Activated T-helper 1 cell treated with anti-CD3 and anti-CD28 coated beads, Interleukin-12 subunit alpha, Interleukin-12 subunit beta, Interleukin-2, Interleukin-4 antibody, amounts not matched to agents 30 ng/mL and 10 ng/mL and 1 ng/mL, durations not matched to agents 14 hours and 24 hours and 36 hours (primary cell): ENCODE data around the gene TPCN1. TPM values are rescaled to one million over a fixed set of nuclear protein-coding genes. Genes with fewer than 3 reads are reported as not detected.

Experiments
- DNase-seq: peaks from one replicate; pipeline ENCODE4 v3.0.0; 2021; ENCODE audit warnings: low spot score
- H3K27ac Mint-ChIP-seq: one replicate; pipeline ENCODE4 v1.8.0; 2021; ENCODE audit warnings: mild to moderate bottlenecking, mixed read lengths
- H3K27me3 Mint-ChIP-seq: one replicate; pipeline ENCODE4 v1.8.0; 2022; ENCODE audit warnings: mild to moderate bottlenecking, moderate library complexity, mixed read lengths; ENCODE audit not compliant: insufficient read depth
- H3K36me3 Mint-ChIP-seq: one replicate; pipeline ENCODE4 v1.8.0; 2021; ENCODE audit warnings: low read depth, mixed read lengths
- H3K4me1 Mint-ChIP-seq: one replicate; pipeline ENCODE4 v1.8.0; 2021; ENCODE audit warnings: low read depth, mixed read lengths
- H3K4me3 Mint-ChIP-seq: one replicate; pipeline ENCODE4 v1.8.0; 2021; ENCODE audit warnings: mild to moderate bottlenecking, moderate library complexity, mixed read lengths
- H3K9me3 Mint-ChIP-seq: one replicate; pipeline ENCODE4 v1.8.0; 2021; ENCODE audit warnings: mixed read lengths
- intact Hi-C: fragments of 100-400 bp; cut with micrococcal nuclease; formaldehyde crosslinking; loops from one replicate; pipeline ENCODE4 v1.15.1; 2024
- total RNA-seq: library from RNA; stranded (reverse); gene quantifications from 2 replicates; pipeline ENCODE4 v1.2.3, GENCODE V29; 2022

The TPCN1 gene
- total RNA-seq, 1 donor from 2014 or later, result 31.4 TPM

DNA sequence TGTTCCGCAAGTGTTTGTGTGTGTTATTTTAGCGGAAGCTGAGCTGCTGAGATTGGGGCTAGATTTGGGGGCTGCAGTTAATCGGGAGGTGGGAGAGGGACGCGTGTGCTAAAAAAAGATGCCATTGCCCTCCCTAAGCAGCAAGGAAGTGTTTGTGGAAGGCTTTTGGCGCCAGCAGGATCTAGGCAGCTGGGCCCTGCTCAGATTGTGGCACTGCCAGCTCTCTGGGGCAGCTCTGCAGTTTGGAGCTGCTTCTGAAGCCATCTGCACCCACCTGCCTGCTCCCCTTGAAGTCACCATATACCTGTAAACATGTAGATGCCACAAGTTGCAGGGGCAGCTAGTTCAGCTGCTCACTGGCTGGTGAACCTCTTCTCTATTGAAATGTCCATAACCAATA, 28.8 kb downstream of the TPCN1 start:
- intact Hi-C loops, result no loop called here
- DNase-seq, result no peak
- H3K9me3 Mint-ChIP-seq, result peaks cover 7% of the 10 kb centered on the region
- peaks cover 28% of the 10 kb centered on the region for H3K36me3 Mint-ChIP-seq
- peaks cover under 1% of the 10 kb centered on the region for H3K4me1 Mint-ChIP-seq
- H3K27ac Mint-ChIP-seq, result no peak overlapping the region
- no peaks in the 10 kb centered on the region for H3K27me3 Mint-ChIP-seq
- H3K4me3 Mint-ChIP-seq, result no peak overlapping the region

DNA sequence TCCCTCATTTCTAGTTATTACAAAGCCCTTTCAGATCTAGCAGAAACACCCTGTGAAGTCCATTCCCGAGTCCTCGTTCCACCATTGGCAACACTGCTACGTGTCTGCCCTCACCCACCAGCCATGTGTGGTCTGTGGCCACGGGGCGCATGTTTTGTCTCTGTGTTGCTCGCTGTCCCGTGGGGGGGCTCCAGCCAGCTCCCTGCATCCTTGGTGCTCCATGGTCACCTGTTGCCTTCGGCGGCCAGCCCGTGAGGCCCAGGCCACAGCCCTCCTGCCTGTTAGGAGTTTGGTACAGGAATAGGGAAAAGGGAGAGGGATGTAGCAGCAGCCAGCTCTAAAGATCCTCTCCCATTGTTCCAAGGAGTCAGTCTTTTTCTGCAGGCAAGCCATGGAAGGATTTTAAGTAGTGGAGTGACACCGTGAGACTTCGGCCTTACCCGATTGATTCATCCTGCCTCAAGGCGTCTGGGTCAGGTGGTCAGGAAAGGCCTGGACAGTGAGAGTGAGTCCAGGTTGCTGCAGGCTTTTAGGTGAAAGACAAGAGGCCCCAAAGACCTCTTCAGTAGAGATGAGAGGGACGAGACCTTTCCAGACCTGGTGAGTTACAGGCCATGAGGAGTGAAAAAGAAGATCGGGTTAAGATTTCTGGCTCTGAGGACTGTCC, 30.3 kb downstream of the TPCN1 start:
- Mint-ChIP-seq H3K9me3 (peaks cover 7% of the 10 kb centered on the region), H3K27me3 (no peaks in the 10 kb centered on the region), H3K4me1 (no peaks in the 10 kb centered on the region), H3K36me3 (peaks cover 23% of the 10 kb centered on the region), H3K27ac (no peak overlapping the region), H3K4me3 (no peak overlapping the region)
- intact Hi-C loops, result no loop called here
- DNase-seq, result no peak

DNA sequence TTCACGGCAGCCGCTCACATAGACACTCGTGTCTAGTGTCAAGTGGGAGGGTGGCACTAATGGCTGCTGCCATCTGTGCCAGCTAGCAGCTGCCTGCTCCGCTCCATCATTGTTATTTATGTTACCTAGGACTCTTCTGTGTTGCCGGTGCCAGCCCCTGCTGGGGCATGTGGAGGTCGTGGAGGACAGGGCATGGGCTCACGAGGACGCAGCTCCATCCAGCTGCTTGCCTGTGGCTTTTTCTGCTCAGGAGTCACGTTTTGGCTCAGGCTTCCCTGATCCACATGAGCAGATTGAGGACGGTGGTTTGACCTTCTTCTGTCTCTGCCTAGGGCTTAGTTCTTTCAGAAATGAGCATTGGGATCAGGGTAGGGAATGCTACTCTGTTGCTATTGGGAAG, 31.2 kb downstream of the TPCN1 start:
- no peaks in the 10 kb centered on the region for H3K4me1 Mint-ChIP-seq
- H3K27ac Mint-ChIP-seq, result no peak overlapping the region
- H3K9me3 Mint-ChIP-seq, result peaks cover 7% of the 10 kb centered on the region
- H3K36me3 Mint-ChIP-seq, result peaks cover 21% of the 10 kb centered on the region
- DNase-seq, result no peak
- intact Hi-C loops, result no loop called here
- H3K4me3 Mint-ChIP-seq, result no peak overlapping the region
- H3K27me3 Mint-ChIP-seq, result no peaks in the 10 kb centered on the region

DNA sequence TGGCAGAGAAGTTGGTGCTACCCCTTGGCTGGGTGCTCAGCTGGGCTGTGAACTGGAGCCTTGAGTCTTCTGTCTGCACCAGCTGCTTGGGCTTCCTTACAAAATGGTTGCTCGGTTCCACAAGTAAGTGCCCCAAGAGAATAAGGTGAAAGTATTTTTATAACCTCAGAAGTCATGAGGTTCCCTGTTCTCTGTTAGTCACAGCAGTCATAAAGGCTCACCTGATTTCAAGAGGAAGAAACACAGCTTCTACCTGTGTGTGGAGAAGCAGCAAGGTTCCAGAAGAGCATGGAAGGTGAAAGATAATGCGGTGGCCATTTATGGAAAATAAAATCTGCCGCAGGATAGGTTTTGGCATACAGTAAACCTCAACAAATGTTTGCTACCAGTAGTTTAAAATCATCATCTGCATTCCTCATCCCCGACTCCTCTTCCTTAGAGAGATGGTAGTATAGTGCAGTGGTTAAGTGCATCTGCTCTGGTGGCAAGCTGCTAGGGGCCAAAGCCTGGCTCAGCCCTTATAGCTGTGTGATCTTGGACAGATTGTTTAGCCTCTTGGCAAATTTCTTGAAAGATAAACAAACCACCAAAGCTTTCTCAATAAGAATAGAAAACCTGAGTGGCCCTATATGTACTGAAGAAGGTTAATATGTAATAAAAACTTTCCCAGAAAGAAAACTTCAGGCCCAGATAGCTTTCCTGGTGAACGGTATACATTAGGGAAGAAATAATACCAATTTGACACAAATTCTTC, 32.4 kb downstream of the TPCN1 start:
- Mint-ChIP-seq H3K9me3 (peaks cover 7% of the 10 kb centered on the region), H3K4me3 (no peak overlapping the region), H3K36me3 (peaks cover 21% of the 10 kb centered on the region), H3K27me3 (no peaks in the 10 kb centered on the region), H3K4me1 (no peaks in the 10 kb centered on the region), H3K27ac (no peak overlapping the region)
- DNase-seq, result no peak
- intact Hi-C loops, result no loop called here

DNA sequence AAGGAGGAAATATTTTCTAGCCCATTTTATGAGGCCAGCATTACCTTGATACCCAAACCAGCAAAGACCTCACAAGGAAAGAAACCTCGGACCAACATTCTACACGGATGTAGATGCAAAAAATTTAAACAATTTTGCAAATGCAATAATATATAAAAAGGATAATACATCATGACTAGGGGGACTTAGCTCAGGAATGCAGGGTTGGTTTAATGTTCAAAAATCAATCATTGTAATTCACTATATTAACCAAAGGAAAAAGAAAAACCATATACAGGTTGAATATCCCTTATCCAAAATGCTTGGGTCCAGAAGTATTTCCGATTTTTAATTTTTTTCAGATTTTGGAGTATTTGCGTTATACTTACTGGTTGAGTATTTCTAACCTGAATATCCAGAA, 33.0 kb downstream of the TPCN1 start:
- Mint-ChIP-seq H3K36me3 (peaks cover 24% of the 10 kb centered on the region), H3K27ac (no peak overlapping the region), H3K4me1 (peaks cover 3% of the 10 kb centered on the region), H3K27me3 (no peaks in the 10 kb centered on the region), H3K9me3 (peaks cover 7% of the 10 kb centered on the region), H3K4me3 (no peak overlapping the region)
- DNase-seq, result no peak
- intact Hi-C loops, result no loop called here

DNA sequence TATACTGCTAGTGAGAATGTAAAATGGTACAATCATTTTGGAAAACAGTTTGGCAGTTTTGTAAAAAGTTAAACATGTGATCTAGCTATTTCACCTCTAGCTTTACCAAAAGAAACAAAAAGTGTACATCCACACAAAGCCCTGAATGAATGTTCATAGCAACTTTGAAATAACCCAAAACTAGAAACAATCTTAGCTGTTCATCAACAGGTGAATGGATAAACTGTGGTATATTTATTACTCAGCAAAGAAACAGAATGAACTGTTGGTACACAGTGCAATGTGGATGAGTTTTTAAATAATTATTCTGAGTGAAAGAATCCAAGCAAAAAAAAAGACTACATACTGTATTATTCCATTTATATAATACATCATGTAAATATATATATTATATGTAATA, 36.3 kb downstream of the TPCN1 start:
- DNase-seq, result no peak
- Mint-ChIP-seq H3K36me3 (peaks cover 26% of the 10 kb centered on the region), H3K27ac (no peak overlapping the region), H3K4me1 (peaks cover 27% of the 10 kb centered on the region), H3K27me3 (no peaks in the 10 kb centered on the region), H3K9me3 (peaks cover 4% of the 10 kb centered on the region), H3K4me3 (no peak overlapping the region)
- intact Hi-C loops, result no loop called here

DNA sequence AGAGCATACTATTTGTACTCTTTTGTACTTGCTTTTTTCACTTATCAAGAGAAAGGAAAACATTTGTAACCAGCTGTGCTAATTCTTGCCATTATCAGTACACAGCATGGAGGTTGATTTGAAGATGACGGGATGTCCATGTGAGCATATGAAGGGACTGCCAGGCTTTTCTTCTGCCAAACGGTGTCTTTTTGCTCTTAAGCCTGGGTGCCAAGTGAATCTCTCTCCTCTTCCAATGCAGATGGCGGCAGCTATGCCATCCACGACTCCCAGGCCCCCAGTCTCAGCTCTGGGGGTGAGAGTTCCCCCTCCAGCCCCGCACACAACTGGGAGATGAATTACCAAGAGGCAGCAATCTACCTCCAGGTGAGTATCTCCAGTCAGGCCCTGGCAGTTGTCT, 38.9 kb downstream of the TPCN1 start:
- Mint-ChIP-seq H3K36me3 (peaks cover 17% of the 10 kb centered on the region), H3K4me1 (peaks cover 42% of the 10 kb centered on the region), H3K4me3 (no peak overlapping the region), H3K27me3 (no peaks in the 10 kb centered on the region), H3K27ac (peak overlapping the region; percentile 15), H3K9me3 (no peaks in the 10 kb centered on the region)
- no peak for DNase-seq
- intact Hi-C loops, result no loop called here

DNA sequence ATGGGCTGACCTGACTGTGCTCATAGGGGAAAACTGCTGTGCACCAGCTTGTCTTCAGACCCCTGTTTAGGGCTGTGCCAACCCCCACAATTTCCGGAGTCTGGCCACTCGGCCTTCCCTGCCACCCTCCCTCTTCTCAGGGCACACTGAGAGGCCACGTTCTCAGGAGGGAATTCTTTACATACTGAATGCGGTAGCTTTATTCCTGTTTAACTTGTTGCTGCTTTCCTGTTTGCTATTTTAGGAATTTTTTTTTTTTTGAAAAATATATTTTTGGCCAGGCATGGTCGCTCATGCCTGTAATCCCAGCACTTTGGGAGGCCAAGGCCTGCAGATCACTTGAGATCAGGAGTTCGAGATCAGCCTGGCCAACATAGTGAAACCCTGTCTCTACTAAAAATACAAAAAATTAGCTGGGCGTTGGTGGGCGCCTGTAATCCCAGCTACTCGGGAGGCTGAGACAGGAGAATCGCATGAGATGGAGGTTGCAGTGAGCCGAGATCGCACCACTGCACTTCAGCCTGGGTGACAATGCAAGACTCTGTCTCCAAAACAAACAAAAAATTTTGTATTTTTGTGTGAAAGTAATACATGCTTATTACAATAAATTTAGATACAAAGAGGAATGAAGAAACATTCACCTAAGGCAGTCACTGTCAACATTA, 39.5 kb downstream of the TPCN1 start:
- no peak overlapping the region for H3K27ac Mint-ChIP-seq

DNA sequence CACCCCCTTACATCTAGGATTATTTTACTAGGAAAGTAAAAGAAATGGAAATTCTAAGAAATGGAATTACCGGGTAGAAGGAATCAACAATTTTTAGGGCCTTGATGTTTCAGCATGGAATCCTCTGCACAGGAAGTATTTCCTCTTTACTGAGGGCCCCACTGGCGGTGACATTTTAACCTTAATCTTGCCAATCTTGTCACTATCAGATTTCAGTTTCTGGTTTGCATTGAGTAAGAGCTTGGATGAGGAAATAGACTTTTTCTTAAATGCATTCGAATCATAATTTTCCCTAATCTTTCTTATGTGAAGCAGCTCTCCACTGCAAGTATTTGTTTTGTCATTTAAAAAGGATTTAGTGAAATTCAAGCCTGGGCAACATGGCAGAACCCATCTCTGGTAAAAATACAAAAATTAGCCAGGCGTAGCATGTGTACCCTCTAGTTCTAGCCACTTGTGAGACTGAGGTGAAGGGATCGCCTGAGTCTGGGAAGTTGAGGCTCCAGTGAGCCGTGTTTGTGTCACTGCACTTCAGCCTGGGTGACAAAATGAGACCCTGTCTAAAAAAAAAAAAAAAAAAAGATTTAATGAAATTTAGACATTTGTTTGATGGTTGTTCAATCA, 40.7 kb downstream of the TPCN1 start:
- intact Hi-C loops, result loop anchor here (1.0 to 2.0 kb wide), 4 partner anchors 10 to 73 kb away; partner anchors contain the start of genes SLC8B1 and TPCN1
- peaks cover 42% of the 10 kb centered on the region for H3K4me1 Mint-ChIP-seq
- H3K4me3 Mint-ChIP-seq, result peak overlapping the region; percentile 34
- no peaks in the 10 kb centered on the region for H3K9me3 Mint-ChIP-seq
- peak overlapping the region; percentile 59 for H3K27ac Mint-ChIP-seq
- peak; percentile 33 for DNase-seq
- H3K36me3 Mint-ChIP-seq, result peaks cover 25% of the 10 kb centered on the region
- H3K27me3 Mint-ChIP-seq, result no peaks in the 10 kb centered on the region

More for the DNA sequence above, 39.5 kb downstream of the TPCN1 start:
- H3K4me3 Mint-ChIP-seq, result no peak overlapping the region
- H3K36me3 Mint-ChIP-seq, result peaks cover 18% of the 10 kb centered on the region
- no peak for DNase-seq
- intact Hi-C loops, result no loop called here
- H3K9me3 Mint-ChIP-seq, result no peaks in the 10 kb centered on the region
- peaks cover 42% of the 10 kb centered on the region for H3K4me1 Mint-ChIP-seq
- no peaks in the 10 kb centered on the region for H3K27me3 Mint-ChIP-seq

DNA sequence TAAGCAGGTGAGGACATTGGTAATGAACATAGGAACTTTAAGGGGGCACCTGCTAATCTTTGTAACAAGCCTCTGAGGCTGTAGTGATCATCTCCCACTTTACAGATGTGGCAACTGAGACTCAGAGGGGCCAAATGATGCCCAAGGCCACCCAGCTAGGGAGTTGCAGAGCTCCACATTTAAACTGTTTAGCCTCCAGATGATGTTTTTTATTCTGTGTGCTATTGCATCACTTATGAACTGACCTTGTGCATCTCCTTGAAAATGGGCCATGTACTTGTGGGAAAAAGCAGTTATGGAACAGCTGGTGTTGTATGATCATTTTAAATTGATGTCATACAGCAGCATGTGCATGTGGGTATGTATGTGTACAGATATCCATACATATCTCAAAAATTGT, 41.4 kb downstream of the TPCN1 start:
- Mint-ChIP-seq H3K27ac (no peak overlapping the region), H3K36me3 (peaks cover 30% of the 10 kb centered on the region), H3K9me3 (no peaks in the 10 kb centered on the region), H3K4me3 (peak overlapping the region; percentile 37), H3K27me3 (no peaks in the 10 kb centered on the region), H3K4me1 (peaks cover 42% of the 10 kb centered on the region)
- no peak for DNase-seq
- intact Hi-C loops, result loop anchor here (1.0 to 2.0 kb wide), 4 partner anchors 10 to 73 kb away; partner anchors contain the start of genes SLC8B1 and TPCN1

DNA sequence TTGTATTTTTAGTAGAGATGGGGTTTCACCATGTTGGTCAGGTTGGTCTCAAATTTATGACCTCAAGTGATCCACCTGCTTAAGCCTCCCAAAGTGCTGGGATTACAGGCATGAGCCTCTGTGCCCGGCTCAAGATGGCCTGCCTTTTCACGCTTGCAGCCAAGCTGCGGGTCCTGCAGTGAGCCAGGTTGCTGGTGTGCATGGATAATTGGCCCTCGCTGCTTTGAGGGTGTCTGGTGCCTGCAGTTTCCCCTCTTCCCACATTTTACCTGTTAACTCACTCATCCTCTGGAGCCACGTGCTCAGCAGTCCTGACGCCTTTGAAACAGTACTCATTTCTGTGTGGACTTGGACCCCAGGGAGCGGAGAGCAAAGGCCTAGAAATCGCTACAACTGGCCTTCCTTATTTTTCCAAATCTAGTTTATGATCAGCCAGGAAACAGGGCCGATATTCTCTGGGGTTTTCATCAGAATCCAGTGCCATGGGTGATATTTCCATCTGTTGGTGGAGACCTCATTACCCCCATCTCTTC, 42.2 kb downstream of the TPCN1 start:
- Mint-ChIP-seq H3K36me3 (peaks cover 36% of the 10 kb centered on the region), H3K4me1 (peaks cover 42% of the 10 kb centered on the region), H3K9me3 (no peaks in the 10 kb centered on the region), H3K27ac (peak overlapping the region; percentile 19), H3K4me3 (no peak overlapping the region), H3K27me3 (no peaks in the 10 kb centered on the region)
- intact Hi-C loops, result loop anchor here (2.0 kb wide), 1 partner anchor 55 kb away; no protein-coding TSS in a partner anchor
- no peak for DNase-seq

DNA sequence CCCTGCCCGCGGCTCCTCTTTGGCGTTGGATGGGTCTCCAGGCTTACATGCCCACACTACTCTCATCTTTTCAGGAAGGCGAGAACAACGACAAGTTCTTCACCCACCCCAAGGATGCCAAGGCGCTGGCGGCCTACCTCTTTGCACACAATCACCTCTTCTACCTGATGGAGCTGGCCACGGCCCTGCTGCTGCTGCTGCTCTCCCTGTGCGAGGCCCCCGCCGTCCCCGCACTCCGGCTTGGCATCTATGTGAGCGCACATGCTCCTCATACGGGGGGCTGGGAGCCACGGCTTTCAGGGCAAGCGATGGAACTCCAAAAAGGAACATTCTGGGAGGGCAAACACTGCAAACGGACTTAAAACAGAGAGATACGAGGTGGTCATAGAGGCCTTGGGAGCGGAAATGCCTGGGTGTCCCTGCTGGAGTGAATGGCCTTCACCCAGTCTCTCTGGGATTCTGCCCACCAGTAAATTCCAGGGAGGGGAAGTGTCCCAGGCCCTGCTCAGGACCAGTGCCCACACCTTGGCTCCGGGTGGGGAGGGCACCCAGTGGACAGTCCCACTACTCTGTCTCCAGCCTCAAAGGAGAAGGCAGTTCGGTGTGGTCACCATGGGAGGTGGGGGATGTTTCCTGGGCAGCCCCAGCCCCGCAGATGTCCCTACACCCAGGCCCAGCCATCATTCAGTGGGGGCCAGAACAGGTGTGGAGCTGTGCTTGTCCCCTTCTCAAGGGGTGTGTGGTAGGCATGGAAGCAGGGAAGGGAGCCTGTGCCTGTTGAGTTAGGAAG, 45.0 kb downstream of the TPCN1 start:
- intact Hi-C loops, result no loop called here
- Mint-ChIP-seq H3K36me3 (peaks cover 33% of the 10 kb centered on the region), H3K4me1 (peaks cover 28% of the 10 kb centered on the region), H3K27me3 (no peaks in the 10 kb centered on the region), H3K9me3 (no peaks in the 10 kb centered on the region), H3K27ac (no peak overlapping the region), H3K4me3 (no peak overlapping the region)
- no peak for DNase-seq
